ENCODE data around the gene CHSY1. TPM values are rescaled to one million over a fixed set of nuclear protein-coding genes. Genes with fewer than 3 reads are reported as not detected.
"Not testable (repeated sequence)": the region's sequence is repeated elsewhere in the genome, so short reads cannot be mapped to it uniquely, and the experiment has no call there.

Gene CHSY1
- total RNA-seq, 1 experiment from 2014 or later, result 24.5 TPM

DNA sequence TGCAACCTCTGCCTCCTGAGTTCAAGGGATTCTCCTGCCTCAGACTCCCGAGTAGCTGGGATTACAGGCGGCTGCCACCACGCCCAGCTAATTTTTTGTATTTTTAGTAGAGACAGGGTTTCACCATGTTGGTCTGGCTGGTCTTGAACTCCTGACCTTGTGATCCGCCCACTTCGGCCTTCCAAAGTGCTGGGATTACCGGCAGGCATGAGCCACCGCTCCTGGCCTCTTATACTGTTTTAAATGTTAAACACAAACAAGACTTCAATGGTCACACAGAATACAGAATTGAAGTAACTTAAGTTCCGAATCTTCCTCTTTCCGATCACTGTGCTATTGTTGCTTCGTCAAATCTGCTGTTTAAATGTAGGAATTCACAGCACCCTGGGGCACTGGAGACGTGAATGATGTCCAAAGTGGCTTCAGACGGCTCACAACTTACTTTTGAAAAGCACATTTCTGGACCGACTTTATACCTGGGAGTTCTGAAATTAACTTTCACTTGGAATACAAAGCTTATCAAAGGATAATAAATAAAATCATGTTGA lies 125.9 kb downstream of the CHSY1 start:
- DNase-seq (ENCODE audit: extremely low read depth, low read depth), result not testable (repeated sequence)

Other genes with a start within 250 kb of the CHSY1 start
- 65.9 and 70.9 TPM in 2 replicates for gene SELENOS, start 25.4 kb upstream of the CHSY1 start, total RNA-seq (2014; rRNA removed; shearing (Covaris generic))
- gene SNRPA1, start 43.2 kb upstream of the CHSY1 start, total RNA-seq (2014; rRNA removed; shearing (Covaris generic)), result 38.9 and 61.5 TPM in 2 replicates
- gene PCSK6, start 237.7 kb upstream of the CHSY1 start, total RNA-seq (2014; rRNA removed; shearing (Covaris generic)), result 20.2 and 22.4 TPM in 2 replicates

Data from NCI-H460 (cell line).